GM23338 (cell line): ENCODE measurements around the gene CTTNBP2. TPM values are rescaled to one million over a fixed set of nuclear protein-coding genes. Genes with fewer than 3 reads are reported as not detected.

Source experiments
- ATAC-seq: fragments of 200-7000 bp; cut with Tn5 transposase; 3 replicates; pipeline ENCODE4 v1.9.1; 2020
- DNase-seq: peaks from one replicate; pipeline ENCODE4 v3.0.0-alpha.2; 2015; ENCODE audit warnings: low spot score
- H2AFZ ChIP-seq: fragments of 200-600 bp; sonication (generic); 2 replicates; pipeline ENCODE4 v1.8.0; 2016; ENCODE audit warnings: antibody characterized with exemption, mild to moderate bottlenecking, moderate library complexity
- H3F3A ChIP-seq: fragments of 200-600 bp; sonication (generic); replicated peaks from 2 replicates; pipeline ENCODE4 v1.8.0; 2017; ENCODE audit warnings: antibody characterized with exemption, mixed run types, low read depth
- H3K27ac ChIP-seq: fragments of 200-600 bp; sonication (generic); 2 replicates; pipeline ENCODE4 v1.6.1; 2016; ENCODE audit warnings: low read depth
- H3K27me3 ChIP-seq: fragments of 200-600 bp; sonication (generic); 2 replicates; pipeline ENCODE4 v1.8.0; 2016; ENCODE audit warnings: mild to moderate bottlenecking, mixed run types, moderate library complexity; ENCODE audit not compliant: insufficient read depth
- H3K36me3 ChIP-seq: fragments of 200-600 bp; sonication (generic); 2 replicates; pipeline ENCODE4 v1.8.0; 2016; ENCODE audit warnings: mild to moderate bottlenecking; ENCODE audit not compliant: insufficient read depth
- H3K4me1 ChIP-seq: fragments of 200-600 bp; sonication (generic); 2 replicates; pipeline ENCODE4 v1.8.0; 2016; ENCODE audit warnings: mild to moderate bottlenecking, moderate library complexity; ENCODE audit not compliant: insufficient read depth
- H3K4me2 ChIP-seq: fragments of 200-600 bp; sonication (generic); 2 replicates; pipeline ENCODE4 v1.7.1; 2017; ENCODE audit warnings: mixed run types
- H3K4me3 ChIP-seq: fragments of 200-600 bp; sonication (generic); 2 replicates; pipeline ENCODE4 v1.6.1; 2016; ENCODE audit warnings: mixed run types
- H3K79me2 ChIP-seq: fragments of 200-600 bp; sonication (generic); replicated peaks from 2 replicates; pipeline ENCODE4 v1.8.0; 2017; ENCODE audit warnings: mild to moderate bottlenecking; ENCODE audit not compliant: insufficient read depth
- H3K9me2 ChIP-seq: fragments of 200-600 bp; sonication (generic); 2 replicates; pipeline ENCODE4 v1.8.0; 2017; ENCODE audit not compliant: insufficient read depth
- H4K20me1 ChIP-seq: fragments of 200-600 bp; sonication (generic); replicated peaks from 2 replicates; pipeline ENCODE4 v1.8.0; 2017; ENCODE audit warnings: mild to moderate bottlenecking; ENCODE audit not compliant: insufficient read depth
- H3K27ac Mint-ChIP-seq: 2 replicates; pipeline ENCODE4 v1.8.0; 2020; ENCODE audit warnings: inconsistent platforms, mild to moderate bottlenecking, moderate library complexity, mixed read lengths
- H3K27me3 Mint-ChIP-seq: 3 replicates; pipeline ENCODE4 v1.8.0; 2022; ENCODE audit warnings: low read depth, mild to moderate bottlenecking, moderate library complexity, mixed read lengths, inconsistent platforms; ENCODE audit not compliant: insufficient read depth, poor library complexity
- H3K36me3 Mint-ChIP-seq: 3 replicates; pipeline ENCODE4 v1.8.0; 2021; ENCODE audit warnings: low read depth, mild to moderate bottlenecking, inconsistent platforms, moderate library complexity, mixed read lengths
- H3K4me1 Mint-ChIP-seq: 3 replicates; pipeline ENCODE4 v1.8.0; 2020; ENCODE audit warnings: mild to moderate bottlenecking, inconsistent platforms, mixed read lengths
- H3K4me3 Mint-ChIP-seq: 3 replicates; pipeline ENCODE4 v1.8.0; 2021; ENCODE audit warnings: moderate library complexity, mild to moderate bottlenecking, inconsistent platforms, mixed read lengths
- H3K9me3 Mint-ChIP-seq: 3 replicates; pipeline ENCODE4 v1.8.0; 2020; ENCODE audit warnings: moderate library complexity, mild to moderate bottlenecking, inconsistent platforms, mixed read lengths
- CREB1 ChIP-seq: fragments of 250-450 bp; sonication (Bioruptor Pico); IDR thresholded peaks from 2 replicates; pipeline ENCODE4 v1.5.0; 2020; ENCODE audit warnings: low read depth, mild to moderate bottlenecking, moderate library complexity
- CTCF ChIP-seq, 2 experiments: fragments of 200-600 bp in 1 of 2; sonication (generic) in 1 of 2; conservative IDR thresholded peaks; 2 replicates each; pipeline versions ENCODE4 v1.5.1 to v1.6.1; 2016 to 2017; ENCODE audit warnings: antibody characterized with exemption in 2 of 2, low read depth in 2 of 2, mild to moderate bottlenecking in 2 of 2, moderate library complexity in 1 of 2
- ETS1 ChIP-seq: IDR thresholded peaks from 2 replicates; pipeline ENCODE4 v1.6.1; 2016; ENCODE audit warnings: antibody characterized with exemption
- EZH2 ChIP-seq: fragments of 200-600 bp; sonication (generic); IDR thresholded peaks from one replicate; pipeline ENCODE4 v1.8.0; 2017; ENCODE audit warnings: antibody characterized with exemption, mild to moderate bottlenecking, low read depth; ENCODE audit not compliant: unreplicated experiment
- NANOG ChIP-seq: IDR thresholded peaks from 2 replicates; pipeline ENCODE4 v1.6.1; 2016; ENCODE audit warnings: antibody characterized with exemption, borderline replicate concordance
- STAT1 ChIP-seq: IDR thresholded peaks from one replicate; pipeline ENCODE4 v1.6.1; 2016; ENCODE audit warnings: antibody characterized with exemption; ENCODE audit not compliant: unreplicated experiment
- ZNF331 ChIP-seq: fragments of 250-450 bp; sonication (Bioruptor Pico); IDR thresholded peaks from 2 replicates; pipeline ENCODE4 v1.5.0; 2020; ENCODE audit warnings: low read depth, mild to moderate bottlenecking, moderate library complexity
- ZNF462 ChIP-seq: fragments of 250-450 bp; sonication (Bioruptor Pico); IDR thresholded peaks from 2 replicates; pipeline ENCODE4 v1.5.0; 2020; ENCODE audit warnings: mild to moderate bottlenecking, moderate library complexity
- polyA plus RNA-seq: library from polyadenylated mRNA; unstranded; fragments of >200 nt; fragmentation: Nextera tagmentation; extraction: Ambion mirVana; gene quantifications from 2 replicates; pipeline ENCODE4 v1.2.1, GENCODE V29; 2016
- total RNA-seq: library from RNA; depleted of rRNA; stranded (reverse); fragments of >200 nt; shearing (Covaris generic); gene quantifications from 2 replicates; pipeline ENCODE4 v1.2.3, GENCODE V29; 2014

CTTNBP2 gene
- total and polyA plus RNA-seq, 2 experiments from 2014 or later = 26.8 to 30.7 TPM

- Mint-ChIP-seq H3K27ac (peak overlapping the region; percentile 99), H3K36me3 (peaks cover 17% of the 10 kb centered on the region; the same call in 2 of the 3 replicates), H3K4me1 (peaks cover 82% of the 10 kb centered on the region), H3K27me3 (peaks cover 4% of the 10 kb centered on the region), H3K4me3 (peak overlapping the region; percentile 59), H3K9me3 (no peaks in the 10 kb centered on the region)
- Histone ChIP-seq H3K4me2 (peak overlapping the region; percentile 37), H3K9me2 (no peaks in the 10 kb centered on the region), H3K27ac (peak overlapping the region; percentile 95), H4K20me1 (no peaks in the 10 kb centered on the region), H3K79me2 (peaks cover 4% of the 10 kb centered on the region; the same call in 1 of the 2 replicates), H3F3A (no peaks in the 10 kb centered on the region), H3K27me3 (no peaks in the 10 kb centered on the region), H3K36me3 (no peaks in the 10 kb centered on the region), H3K4me3 (peak overlapping the region; percentile 12; the same call in 1 of the 2 replicates), H2AFZ (no peak overlapping the region), H3K4me1 (peaks cover 62% of the 10 kb centered on the region)
- peak; percentile 49 for ATAC-seq
- TF ChIP-seq ZNF331 (no peak), CREB1 (CRISPR knock-in tag) (no peak), ZNF462 (CRISPR knock-in tag) (no peak), ETS1 (no peak), EZH2 (no peak), CTCF (conservative IDR thresholded peaks at IDR 0.05; ENCODE audit: low read depth in 2 of 2) (no peak), NANOG (no peak), STAT1 (no peak)
- DNase-seq = peak; percentile 51
These were observed 63.3 kb downstream of the CTTNBP2 start for GRCh38 chr7:117809958-117810357.
